Measurements from ENCODE around the gene CROCC.
A peak's percentile ranks its signal among the peaks of the same experiment; 100 is the strongest.

CROCC gene

GRCh38 chr1:16965486-16966067, 43.8 kb downstream of the CROCC start:
- DNase-seq: no peak
- intact Hi-C loops (cut with DNase I): loop anchor here (10.0 kb wide), 1 partner anchor 49 kb away; the partner anchor contains the start of gene ATP13A2

GRCh38 chr1:16966282-16966681, 44.6 kb downstream of the CROCC start:
- intact Hi-C loops (cut with DNase I): loop anchor here (10.0 kb wide), 1 partner anchor 49 kb away; the partner anchor contains the start of gene ATP13A2
- DNase-seq: peak in 1 of 10 donors; percentile 71

DNA sequence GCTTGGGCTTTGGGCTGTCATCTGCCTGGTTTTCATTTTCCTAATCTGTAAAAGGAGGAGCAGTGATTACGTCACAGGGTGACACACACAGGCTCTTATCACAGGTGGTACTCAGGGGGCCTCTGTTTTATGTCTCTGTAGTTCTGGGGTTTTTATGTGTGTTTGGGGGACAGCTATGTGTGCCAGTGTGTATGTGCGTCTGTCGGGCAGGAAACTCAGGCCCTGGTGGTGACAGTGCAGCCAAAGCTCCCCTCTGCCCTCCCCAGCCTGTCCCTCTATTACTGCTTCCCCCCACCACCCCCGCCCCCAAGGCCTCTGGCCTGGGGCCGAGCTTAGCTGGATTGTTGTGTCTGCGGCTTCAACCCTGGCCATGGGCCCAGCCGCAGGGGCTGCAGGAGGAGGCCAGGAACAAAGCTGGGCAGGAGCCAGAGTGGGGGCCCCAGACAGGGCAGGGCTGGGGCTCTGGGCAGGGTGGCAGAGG, 45.4 kb downstream of the CROCC start:
- intact Hi-C loops (cut with DNase I): loop anchor here (10.0 kb wide), 1 partner anchor 48 kb away; the partner anchor contains the start of gene ATP13A2
- DNase-seq: peak in 2 of 10 donors; percentile 51 to 88

DNA sequence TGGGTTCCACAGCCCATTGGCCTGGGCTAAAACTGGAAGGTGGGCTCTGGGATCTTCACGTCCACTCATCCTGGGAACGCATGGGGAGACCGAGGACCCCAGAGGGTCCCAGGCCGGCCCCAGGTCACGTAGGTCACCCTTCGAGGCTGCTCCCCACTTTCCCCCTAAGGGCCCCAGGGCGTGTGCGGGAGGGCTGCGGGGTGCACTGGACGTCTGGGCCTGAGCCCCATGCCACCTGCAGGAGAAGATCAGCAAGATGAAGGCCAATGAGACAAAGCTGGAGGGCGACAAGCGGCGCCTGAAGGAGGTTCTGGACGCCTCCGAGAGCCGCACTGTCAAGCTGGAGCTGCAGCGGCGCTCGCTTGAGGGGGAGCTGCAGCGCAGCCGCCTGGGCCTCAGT, 46.2 kb downstream of the CROCC start:
- no peak for DNase-seq

GRCh38 chr1:16968372-16968771, 46.6 kb downstream of the CROCC start:
- no peak for DNase-seq
- intact Hi-C loops (cut with DNase I): loop anchor here (10.0 kb wide), 1 partner anchor 46 kb away; the partner anchor contains the start of gene ATP13A2

More for the DNA sequence above, 46.2 kb downstream of the CROCC start:
- intact Hi-C loops (cut with DNase I): loop anchor here (10.0 kb wide), 1 partner anchor 47 kb away; the partner anchor contains the start of gene ATP13A2

DNA sequence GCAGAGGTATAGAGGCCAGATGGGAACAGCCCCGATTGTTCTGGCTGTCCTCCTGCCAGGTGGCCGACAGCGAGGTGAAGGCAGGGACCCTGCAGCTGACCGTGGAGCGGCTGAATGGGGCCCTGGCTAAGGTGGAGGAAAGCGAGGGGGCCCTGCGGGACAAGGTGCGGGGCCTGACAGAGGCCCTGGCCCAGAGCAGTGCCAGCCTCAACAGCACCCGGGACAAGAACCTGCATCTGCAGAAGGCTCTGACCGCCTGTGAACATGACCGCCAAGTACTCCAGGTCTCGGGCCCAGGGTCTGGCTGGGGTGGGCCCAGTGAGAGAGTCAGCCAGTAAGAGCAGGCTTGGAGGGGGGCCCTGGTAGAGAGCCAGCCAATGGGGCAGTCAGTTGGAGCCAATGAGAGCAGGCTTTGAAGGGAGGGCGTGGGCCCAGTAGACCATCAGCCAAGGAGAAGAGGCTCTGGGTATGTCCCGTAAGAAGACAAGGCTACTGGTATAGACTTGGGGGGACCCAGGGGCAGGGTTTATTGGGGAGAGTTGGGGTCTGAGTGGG, 47.4 kb downstream of the CROCC start:
- intact Hi-C loops (cut with DNase I): loop anchor here (10.0 kb wide), 1 partner anchor 46 kb away; the partner anchor contains the start of gene ATP13A2
- no peak for DNase-seq

DNA sequence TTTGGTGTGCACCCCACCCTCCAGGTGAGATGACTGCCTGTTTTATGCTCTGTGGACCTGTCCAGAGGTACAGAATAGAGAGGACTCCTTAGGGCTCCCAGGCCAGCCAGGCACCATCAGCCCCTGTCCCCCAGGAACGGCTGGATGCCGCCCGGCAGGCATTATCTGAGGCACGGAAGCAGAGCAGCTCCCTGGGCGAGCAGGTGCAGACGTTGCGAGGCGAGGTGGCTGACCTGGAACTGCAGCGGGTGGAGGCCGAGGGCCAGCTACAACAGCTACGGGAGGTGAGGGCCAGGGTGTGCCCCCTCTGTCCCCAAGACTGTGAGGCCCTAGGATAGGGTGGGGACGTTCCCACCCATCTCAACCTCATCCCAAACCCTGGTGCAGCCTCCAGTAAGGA, 47.9 kb downstream of the CROCC start:
- intact Hi-C loops (cut with DNase I): loop anchor here (10.0 kb wide), 1 partner anchor 45 kb away; the partner anchor contains the start of gene ATP13A2
- DNase-seq: no peak

DNA sequence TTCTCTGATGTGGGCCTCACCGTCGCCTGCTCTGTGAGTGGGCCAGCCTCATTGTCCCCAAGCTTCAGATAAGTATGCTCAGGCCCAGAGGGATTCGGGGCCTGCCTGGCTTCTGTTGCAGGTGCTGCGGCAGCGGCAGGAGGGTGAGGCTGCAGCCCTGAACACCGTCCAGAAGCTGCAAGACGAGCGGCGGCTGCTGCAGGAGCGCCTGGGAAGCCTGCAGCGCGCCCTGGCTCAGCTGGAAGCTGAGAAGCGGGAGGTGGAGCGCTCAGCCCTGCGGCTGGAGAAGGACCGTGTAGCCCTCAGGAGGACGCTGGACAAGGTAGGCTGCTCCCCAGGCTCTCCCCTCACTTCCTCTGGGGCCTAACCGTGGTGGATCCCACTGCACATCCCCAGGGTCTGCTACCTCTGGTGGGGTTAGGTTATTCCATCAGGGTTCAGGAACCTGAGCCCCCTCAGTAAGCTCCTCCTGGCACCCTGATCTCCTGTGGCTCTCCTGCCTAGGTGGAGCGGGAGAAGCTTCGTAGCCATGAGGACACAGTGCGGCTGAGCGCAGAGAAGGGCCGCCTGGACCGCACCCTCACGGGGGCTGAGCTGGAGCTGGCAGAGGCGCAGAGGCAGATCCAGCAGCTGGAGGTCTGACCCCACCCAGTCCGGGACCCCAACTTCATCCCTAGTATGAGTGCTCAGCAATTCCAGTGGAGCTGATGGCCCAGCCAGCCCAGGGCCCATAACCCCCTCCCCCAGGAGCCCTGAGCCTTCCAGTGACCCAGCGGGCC, 48.6 kb downstream of the CROCC start:
- DNase-seq: no peak
- intact Hi-C loops (cut with DNase I): no loop called here

GRCh38 chr1:16971341-16972188, 49.8 kb downstream of the CROCC start:
- no peak for DNase-seq
- intact Hi-C loops (cut with DNase I): no loop called here

- intact Hi-C loops (cut with DNase I): no loop called here
- no peak for DNase-seq
These were observed 50.6 kb downstream of the CROCC start for GRCh38 chr1:16972189-16972895.

DNA sequence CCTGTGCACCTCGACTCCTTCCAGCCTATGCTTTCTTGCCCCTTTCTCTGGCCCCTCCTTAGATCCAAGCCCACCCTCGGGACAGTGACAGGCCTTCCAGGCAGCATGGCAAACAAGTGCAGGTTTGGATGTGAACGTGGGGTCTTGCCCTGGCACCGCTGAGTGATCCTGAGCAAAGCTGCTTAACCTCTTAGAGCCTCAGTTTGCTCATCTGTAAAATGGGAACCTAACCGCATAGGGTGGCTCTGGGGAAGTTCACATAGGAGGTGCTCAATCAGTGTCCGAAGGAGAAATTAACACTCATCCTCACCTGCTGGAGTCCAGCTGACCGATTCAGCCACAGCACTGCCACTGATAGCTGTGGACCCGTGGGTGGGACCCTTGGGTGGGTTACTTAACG, 51.5 kb downstream of the CROCC start:
- intact Hi-C loops (cut with DNase I): no loop called here
- no peak for DNase-seq

- DNase-seq: no peak
- intact Hi-C loops (cut with DNase I): no loop called here
These were observed 53.5 kb downstream of the CROCC start for GRCh38 chr1:16975211-16975610.

- no peak for DNase-seq
- intact Hi-C loops (cut with DNase I): no loop called here
These were observed 54.1 kb downstream of the CROCC start for GRCh38 chr1:16975838-16976237.

GRCh38 chr1:16976966-16977365, 55.2 kb downstream of the CROCC start:
- no peak for DNase-seq
- intact Hi-C loops (cut with DNase I): no loop called here

DNA sequence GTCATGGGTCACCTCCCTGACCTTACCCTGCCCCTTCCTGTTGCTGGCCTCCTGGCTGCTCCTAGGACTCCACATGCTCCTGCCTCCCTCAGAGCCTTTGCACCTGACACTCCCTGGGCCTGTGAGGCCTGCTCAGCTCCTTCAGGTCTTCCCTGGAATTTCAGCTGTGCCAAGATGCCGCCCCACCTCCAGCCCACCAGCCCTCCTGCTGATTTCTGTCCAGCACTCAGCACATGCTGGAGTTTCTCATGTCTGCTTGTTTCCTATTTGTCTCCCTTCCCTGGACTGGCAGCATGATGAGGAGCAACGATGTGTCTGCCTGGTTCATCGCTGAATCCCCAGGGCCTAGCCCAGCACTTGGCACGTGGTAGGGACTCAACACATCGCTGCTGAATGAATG, 55.6 kb downstream of the CROCC start:
- intact Hi-C loops (cut with DNase I): no loop called here

DNA sequence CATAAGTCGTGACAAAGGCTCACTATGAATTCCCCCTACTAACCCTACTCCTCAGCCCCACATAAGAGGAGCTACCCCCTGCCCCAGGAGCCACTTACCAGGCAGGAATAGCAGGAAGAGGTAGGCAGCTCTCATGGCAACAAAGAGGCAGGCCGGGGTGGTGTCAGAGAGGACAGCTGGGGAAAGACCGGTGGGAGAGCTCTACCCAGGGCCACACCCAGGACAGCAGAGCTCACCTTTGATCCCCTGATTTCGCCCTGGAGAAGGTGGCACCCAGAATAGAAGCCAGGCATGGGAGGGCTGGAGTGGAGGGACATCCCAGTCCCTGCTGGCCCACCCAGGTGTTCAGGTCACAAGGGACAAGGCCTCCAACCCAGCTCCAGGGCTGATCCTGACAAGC, 56.4 kb downstream of the CROCC start:
- intact Hi-C loops (cut with DNase I): no loop called here
- no peak for DNase-seq

More for the DNA sequence above, 55.6 kb downstream of the CROCC start:
- no peak for DNase-seq

DNA sequence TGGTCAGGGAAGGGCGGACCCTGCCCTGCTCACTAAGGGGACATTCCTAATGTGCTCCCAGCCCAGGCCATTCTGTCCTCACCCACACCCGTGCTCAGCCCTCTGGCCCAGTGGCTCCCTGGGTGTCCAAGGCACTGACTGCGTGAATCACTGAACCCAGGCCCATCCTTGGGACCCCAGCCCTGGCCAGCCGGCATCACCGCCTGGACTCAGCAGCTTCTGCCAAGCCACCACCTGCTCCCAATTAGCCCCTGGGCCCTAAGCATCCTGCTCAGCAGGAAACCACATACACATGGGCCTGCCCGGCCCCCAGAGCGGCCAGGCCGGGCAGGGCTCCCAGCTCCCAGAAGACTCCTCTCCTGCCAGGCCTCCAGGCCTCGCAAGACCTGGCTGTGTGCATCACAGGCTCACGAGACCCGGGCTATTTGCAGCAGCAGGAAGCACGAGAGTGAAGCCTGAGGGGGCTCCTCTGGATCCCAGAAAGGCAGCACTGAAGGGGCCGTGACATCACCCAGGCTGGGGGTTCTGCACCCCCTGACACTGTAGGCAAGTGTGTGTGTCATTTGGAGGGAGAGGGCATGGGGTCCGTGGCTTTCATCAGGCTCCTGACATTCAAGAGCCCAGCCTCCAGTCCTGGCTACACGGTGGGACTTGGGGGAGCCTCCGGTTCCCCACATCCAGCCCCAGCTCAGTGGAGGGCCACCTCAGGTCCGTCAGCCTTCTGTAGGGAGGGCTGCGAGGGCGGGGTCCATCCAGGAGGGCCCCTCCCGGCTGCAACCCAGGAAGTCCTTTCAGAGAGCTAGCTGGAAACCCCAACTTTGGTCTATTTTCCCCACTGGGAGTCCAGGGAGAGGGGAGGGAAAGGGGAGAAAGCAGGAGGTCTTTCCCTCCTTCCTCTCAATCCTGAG, 57.1 kb downstream of the CROCC start:
- DNase-seq: peak in 1 of 10 donors; percentile 83
- intact Hi-C loops (cut with DNase I): no loop called here

GRCh38 chr1:16979475-16980327, 58.0 kb downstream of the CROCC start:
- intact Hi-C loops (cut with DNase I): no loop called here

More at GRCh38 chr1:16979475-16980327, 58.0 kb downstream of the CROCC start:
- DNase-seq: no peak
